Measurements from ENCODE around the gene CDH5.

Gene CDH5

GRCh38 chr16:66354034-66354909, 12.2 kb upstream of the CDH5 start:
- DNase-seq: no peak

- DNase-seq: no peak
Measured at GRCh38 chr16:66355526-66355925, 11.0 kb upstream of the CDH5 start.

DNA sequence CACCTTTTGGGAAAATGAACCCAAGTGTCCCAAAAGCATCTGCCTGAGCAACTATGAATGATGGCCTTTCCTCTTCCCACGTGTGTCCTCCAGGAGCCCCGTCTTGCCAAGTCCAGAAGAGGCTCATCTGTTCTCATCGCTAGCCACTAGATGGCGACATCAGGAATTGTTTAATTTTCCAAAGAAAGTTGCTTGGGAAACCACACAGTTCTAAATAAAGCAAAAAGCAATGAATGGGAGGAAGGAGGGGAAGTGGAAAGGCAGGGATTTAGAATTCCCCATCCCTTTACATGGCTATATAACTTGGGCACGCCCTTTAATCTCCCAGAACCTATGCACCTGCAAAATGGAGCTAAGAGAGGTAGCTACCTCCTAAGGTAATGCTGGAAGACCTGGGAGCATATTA, 9.0 kb upstream of the CDH5 start:
- DNase-seq: peak; percentile 36

DNA sequence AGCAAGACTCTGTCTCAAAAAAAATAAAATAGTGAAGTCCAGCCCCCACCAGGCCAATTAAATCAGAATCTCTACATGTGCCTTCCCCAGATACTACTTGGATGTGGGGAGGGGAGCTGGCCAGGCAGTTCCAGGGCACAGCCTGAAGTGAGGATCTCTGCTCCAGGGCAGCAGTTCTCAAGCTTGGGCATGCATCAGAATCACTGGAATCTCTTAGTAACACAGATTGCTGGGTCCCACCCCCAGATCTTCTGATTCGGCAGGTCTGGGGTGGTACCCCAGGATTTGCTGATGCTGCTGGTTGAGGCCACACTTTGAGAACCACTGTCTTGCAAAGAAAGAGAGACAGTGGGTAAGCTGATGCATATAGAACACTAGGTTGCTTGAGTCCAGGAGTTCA, 8.3 kb upstream of the CDH5 start:
- no peak for DNase-seq

- DNase-seq: no peak
Measured at GRCh38 chr16:66359012-66359411, 7.5 kb upstream of the CDH5 start.

- DNase-seq: no peak
Measured at GRCh38 chr16:66359811-66360608, 6.5 kb upstream of the CDH5 start.

DNA sequence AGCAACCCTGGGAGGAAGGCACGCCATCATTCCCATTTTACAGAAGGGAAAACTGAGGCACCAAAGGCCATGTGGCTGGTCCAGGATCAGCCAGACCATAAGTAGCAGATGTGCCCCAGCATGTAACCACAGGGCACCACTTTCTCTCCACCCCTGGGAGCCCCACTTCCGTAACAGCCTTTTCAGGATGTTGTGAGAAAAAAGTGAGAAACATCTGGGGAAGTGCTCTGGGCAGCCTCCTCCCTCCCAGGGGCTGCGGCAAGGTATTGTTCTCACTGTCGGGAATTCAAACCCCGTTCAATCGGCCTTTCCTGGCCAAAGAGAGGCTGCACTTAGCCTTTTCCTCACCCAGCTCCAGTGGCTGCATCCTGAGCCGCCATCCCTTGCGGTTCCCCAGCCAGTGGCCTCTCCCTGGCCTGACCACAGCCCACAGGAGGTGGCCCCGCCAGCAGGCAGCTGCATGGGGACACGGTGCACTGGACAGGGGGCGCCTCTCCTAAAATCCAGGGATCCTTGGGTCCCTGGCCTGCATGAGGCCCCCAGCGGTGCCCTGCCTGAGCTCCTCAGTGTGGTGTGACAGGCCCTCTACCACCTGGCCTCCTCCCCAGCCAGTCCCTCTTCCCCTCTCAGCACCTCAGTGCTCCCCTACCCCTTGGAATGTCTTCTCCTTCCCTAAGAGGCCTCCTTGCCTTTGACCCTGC, 5.7 kb upstream of the CDH5 start:
- no peak for DNase-seq

GRCh38 chr16:66361604-66362135, 4.8 kb upstream of the CDH5 start:
- no peak for DNase-seq

DNA sequence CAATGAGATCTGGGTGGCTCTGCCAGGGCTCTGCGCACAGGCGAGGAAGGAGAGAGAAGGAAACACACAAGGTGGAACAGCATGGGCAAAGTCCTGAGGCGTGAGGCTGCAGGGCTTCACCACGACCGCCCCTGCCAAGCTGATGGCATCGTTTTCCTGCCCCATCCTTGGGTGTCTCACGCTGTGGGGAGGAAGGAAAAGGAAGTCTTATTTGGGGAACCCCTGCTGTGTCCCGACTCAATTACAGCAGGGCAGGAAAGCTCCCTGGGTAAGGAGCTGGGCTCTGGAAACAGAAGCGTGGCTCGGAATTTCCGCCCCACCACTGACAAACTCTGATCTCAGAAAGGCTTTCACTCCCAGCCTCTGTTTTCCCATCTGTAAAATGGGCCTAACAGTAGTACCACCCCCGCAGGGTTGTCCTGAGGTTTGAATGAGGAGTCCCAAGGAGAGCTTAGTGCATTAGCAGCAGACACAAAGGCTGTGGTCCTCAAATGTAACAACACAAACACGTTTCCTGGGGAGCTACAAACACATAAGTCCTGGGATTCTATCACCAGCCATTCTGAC, 3.2 kb upstream of the CDH5 start:
- no peak for DNase-seq

DNA sequence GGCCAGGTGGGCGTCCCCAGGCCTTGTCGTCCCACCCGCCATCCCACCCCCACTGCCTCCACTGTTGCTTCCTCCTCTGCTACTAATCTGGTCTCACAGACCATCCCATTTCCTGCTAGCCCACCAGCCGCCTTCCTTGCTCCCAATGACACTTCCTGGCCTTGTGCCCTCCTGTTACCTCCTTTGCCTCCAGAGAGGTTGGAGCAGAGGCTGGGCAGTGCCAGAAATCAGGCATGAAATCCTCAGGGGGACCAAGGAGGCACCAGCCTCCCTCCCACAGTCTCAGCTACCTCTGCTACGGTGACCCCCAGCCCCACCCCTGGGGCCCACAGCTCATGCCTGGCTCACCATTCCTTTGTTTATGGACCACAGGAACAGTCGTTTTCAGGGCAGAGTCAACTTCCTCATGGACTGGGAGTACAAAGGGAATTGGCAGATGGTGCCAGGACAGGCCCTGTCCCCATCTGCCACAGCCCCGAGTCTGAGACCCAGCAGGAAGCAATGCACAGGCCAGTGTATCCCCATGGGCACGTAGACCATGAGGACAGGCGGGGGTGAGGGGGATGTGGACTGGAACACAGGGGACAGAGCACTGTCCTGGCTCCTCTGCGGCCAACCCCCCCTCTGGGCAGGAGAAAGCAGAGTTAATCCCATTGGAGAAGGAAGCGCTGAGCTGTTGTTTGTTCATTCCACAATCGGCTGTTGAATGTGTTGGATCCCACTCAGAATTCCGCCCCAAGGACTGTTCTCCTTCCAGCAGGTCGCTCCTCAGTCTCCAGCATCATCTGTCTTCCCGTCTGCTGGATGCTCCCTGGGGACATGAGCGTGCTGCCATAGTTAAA, 2.2 kb upstream of the CDH5 start:
- DNase-seq: no peak

- DNase-seq: no peak
Measured at GRCh38 chr16:66364959-66365306, 1.6 kb upstream of the CDH5 start.

DNA sequence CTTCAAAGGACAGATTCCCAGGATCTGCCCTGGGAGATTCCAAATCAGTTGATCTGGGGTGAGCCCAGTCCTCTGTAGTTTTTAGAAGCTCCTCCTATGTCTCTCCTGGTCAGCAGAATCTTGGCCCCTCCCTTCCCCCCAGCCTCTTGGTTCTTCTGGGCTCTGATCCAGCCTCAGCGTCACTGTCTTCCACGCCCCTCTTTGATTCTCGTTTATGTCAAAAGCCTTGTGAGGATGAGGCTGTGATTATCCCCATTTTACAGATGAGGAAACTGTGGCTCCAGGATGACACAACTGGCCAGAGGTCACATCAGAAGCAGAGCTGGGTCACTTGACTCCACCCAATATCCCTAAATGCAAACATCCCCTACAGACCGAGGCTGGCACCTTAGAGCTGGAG, 840 bp upstream of the CDH5 start:
- no peak for DNase-seq

DNA sequence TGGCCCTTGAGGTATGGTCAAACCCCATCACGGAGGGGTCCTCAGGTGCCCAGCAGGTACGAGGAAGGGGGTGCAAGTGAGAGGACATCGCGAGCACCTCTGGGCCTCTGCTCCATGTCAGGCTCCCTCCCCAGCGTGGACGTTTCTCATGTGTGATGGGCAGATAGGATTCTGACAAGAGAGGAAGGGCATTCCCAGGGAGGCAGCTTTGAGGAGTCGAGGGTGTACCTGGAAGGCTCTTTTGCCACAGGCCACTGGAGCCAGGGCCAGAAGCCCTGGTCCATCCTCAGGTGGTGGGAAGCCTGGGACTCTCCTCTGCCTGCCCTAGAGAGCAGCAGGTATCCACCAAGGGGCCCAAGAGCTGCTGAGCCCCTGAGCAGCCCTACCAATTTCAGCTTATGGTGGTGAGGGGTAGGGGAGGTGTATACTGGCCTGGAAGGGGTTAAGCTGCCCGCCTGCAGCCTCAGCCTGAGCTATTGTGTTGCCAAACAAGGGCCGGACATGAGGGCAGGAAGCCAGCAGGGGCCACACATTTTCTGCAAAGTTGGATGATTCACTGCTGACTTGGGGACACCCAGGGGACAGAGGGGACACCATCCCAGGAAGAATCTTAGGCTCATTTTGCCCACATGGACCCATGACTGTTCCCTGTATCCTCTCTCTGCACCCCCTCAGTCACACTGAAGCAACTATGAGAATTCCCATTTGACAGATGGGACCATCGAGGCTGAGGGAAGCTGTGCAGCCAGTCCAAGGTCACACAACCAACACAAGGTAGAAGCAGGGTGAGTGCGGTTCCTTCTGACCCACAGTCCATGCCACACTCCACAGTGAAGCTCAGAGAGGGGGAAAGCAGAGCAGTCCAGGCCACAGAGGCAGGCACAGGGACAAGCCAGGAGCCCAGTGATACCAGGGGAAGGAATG, 1.7 kb downstream of the CDH5 start:
- no peak for DNase-seq

DNA sequence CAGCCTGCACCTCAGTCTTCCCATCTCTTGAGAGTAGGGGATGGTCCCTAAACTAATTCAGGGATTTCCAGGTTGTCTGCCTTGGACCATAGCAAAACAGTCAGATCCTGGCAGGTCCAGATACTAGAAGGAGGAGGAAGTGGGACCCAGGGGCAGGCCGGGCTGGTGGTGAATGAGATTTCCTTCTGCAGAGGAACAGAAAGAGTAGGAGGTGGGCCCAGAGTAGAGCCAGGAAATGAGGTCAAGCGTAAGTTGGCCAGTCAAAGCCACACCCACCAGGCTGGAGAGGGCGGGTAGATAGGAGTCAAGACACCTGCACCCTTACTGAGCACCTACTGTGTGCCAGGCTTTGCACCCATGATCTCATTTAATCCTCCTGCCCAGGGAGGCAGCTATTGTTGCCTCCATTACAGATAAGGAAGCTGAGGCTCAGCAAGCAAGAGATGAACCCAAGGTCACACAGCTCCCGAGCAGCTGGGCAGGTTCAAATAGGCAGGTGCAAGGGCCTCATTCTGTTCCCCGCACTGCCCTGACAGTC, 2.6 kb downstream of the CDH5 start:
- no peak for DNase-seq

DNA sequence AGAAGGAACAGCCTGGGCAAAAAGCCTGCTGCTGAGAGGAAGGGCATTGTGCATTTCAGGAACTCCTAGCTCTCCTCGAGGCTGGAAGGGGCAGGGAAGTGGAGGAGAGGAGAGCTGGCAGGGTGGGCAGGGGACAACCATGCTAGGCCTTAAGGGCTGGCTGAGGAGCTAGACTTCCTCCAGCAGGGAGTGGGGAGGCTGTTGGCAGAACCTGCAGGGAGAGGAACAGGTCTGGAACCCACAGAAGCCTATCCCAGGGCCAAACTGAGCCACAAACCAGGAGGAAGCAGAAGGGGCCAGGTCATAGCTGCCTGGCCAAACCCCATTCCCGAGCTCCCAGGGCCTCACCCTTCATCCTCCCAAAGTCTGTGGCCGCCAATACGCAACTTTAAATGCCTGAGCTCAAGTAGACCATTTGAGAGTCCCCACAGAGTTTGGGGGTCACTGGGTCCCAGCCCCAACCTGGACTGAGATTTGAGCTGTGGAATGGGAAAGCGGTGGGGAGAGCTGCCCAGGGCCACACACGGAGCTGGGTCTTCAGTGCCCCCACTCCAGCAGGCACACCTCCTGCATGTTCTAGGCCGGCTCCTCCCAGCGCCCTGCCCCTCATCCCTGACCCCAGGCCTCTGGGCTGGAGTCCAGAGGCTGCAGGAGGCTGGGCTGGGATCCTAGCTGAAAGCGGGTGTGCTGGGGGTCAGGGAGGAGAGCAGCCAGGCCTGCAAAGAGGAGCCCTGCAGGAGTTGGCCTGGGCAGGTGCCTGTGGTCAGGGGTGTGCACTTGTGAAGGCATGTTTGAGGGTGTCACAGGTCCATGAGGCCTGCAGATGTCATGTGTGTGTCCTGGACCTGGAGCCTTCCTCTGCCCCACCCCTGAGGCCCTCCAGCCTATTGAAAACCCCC, 4.5 kb downstream of the CDH5 start:
- no peak for DNase-seq

DNA sequence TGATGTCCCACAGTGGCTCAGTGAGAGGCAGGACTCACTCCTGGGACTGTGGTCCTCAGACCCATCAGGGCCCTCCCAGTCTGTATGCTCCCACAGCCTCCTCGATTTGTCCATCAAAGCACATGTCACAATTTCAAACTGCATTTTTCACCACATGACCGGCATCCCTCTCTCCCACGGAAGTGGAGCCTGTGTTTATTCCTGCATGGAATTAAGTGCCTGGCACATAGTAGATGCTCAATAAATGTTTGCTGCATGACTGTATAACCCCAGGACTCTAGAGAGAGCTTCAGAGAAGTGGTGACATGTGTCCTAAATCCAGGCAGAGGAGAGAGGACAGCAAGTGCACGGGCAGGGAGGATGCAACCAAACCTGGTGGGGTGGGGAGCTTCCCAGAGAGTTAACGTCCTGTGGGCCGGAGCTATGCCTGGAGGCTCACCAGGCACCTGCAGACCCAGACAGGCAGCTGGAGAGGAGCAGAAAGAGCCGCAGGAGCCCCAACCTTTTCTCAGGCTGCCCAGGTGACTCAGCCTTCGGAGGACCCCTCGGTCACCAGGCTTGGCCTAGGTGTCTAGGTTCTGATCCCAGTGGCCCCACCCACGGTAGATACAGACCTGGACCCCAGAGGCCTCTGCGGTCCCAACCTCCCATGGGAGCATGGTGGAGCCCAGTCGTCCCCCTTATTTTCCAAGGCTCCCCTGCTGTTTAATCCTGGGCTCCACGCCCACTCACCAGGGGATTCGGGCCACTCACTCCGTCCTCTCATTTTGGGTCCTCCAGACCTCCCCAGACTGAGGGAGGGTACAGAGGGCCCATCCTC, 5.8 kb downstream of the CDH5 start:
- DNase-seq: no peak

DNA sequence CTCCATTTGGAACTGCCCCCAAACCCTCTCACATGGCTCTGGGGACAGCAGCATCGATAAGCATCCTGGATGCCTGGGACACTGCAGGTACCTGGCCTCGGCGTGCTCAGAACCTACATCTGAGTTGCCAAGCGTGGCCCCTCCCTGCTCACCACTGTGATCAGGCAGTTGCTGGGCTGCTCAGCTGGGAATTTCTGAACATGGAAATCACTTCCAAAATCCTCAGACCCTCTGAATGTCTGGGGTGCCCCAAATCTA, 6.3 kb downstream of the CDH5 start:
- no peak for DNase-seq

DNA sequence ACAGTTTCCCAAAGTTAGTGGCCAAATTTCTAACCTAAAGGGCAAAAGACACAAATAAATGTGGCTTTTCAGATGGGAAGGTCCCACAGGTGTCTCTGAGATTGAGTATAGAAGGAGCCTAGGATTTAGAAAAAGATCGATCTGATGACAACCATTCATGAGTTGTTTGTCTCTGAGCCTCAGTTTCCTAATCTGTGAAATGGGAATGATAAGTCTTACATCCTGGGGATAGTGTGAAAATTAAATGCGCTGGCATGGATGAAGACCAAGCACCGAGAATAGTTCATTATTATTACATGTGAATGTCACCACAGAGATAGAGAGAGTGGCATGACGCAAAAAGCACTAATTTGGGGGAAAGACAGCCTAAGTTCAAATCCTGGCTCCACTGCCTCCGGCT, 7.2 kb downstream of the CDH5 start:
- DNase-seq: no peak

DNA sequence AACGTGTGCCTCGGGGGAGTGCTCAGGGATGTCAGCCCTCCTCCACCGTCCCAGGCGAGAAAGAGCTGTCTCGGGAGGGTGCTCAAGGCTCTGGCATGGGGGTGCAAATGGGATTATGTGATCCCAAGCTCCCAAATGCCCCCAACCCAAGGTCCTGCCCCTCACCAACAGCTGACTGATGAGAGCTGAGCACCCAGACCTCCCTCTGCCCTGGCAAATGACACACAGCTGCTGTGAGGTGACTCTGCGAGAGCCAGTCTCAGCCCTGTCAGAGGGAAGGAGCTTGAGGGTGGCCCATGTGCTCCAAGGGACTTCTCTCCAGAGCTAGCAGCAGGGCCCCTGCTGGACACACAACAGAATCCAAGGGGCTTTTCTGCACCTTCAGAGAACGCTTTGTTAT, 7.7 kb downstream of the CDH5 start:
- DNase-seq: no peak

All from stimulated activated CD4-positive, alpha-beta T cell treated with anti-CD3 and anti-CD28 coated beads, Interleukin-4, amount 100 ng/mL, for 24 hours (primary cell).